GM12878 (cell line): ENCODE results near the gene RPS26. TPM values are rescaled to one million over a fixed set of nuclear protein-coding genes. Genes with fewer than 3 reads are reported as not detected.

Source experiments
- BMI1 ChIP-seq: fragments of 450-650 bp; IDR thresholded peaks from 2 replicates; pipeline ENCODE4 v1.6.1; 2016; ENCODE audit warnings: mild to moderate bottlenecking, moderate library complexity, borderline replicate concordance
- CBX3 ChIP-seq: fragments of 200-600 bp; sonication (generic); IDR thresholded peaks from 2 replicates; pipeline ENCODE4 v1.6.1; 2016; ENCODE audit warnings: low read depth, borderline replicate concordance
- HDAC2 ChIP-seq: fragments of 200-600 bp; sonication (generic); IDR thresholded peaks from 2 replicates; pipeline ENCODE4 v1.6.1; 2017
- HDAC6 ChIP-seq: fragments of 200-600 bp; sonication (generic); IDR thresholded peaks from one replicate; pipeline ENCODE4 v1.8.0; 2017; ENCODE audit warnings: antibody characterized with exemption; ENCODE audit not compliant: unreplicated experiment
- KAT2A ChIP-seq: conservative IDR thresholded peaks from 2 replicates; pipeline ENCODE4 v1.6.1; 2011; ENCODE audit warnings: low read depth, low read length; ENCODE audit not compliant: control insufficient read depth
- MLLT1 ChIP-seq: fragments of 450-650 bp; IDR thresholded peaks from 2 replicates; pipeline ENCODE4 v1.6.1; 2016; ENCODE audit warnings: mild to moderate bottlenecking
- MTA2 ChIP-seq: fragments of 450-650 bp; IDR thresholded peaks from 2 replicates; pipeline ENCODE4 v1.6.1; 2016; ENCODE audit warnings: low read depth, mild to moderate bottlenecking, moderate library complexity
- MXI1 ChIP-seq: fragments of 150-350 bp; IDR thresholded peaks from 2 replicates; pipeline ENCODE4 v1.6.1; 2011; ENCODE audit warnings: low read depth, mild to moderate bottlenecking, inconsistent platforms, low read length, improper control_type of control experiment
- NR2C1 ChIP-seq: fragments of 450-650 bp; IDR thresholded peaks from 2 replicates; pipeline ENCODE4 v1.6.1; 2017; ENCODE audit warnings: antibody characterized with exemption, mild to moderate bottlenecking, moderate library complexity
- NR2F1 ChIP-seq: fragments of 450-650 bp; conservative IDR thresholded peaks from 2 replicates; pipeline ENCODE4 v1.6.1; 2017; ENCODE audit warnings: mild to moderate bottlenecking
- PML ChIP-seq: IDR thresholded peaks from 2 replicates; pipeline ENCODE4 v1.6.1; 2012; ENCODE audit warnings: low read length, inconsistent platforms
- POLR2A ChIP-seq: IDR thresholded peaks from 2 replicates; pipeline ENCODE4 v1.6.1; 2011; ENCODE audit warnings: low read depth, mild to moderate bottlenecking, low read length
- RFX5 ChIP-seq: IDR thresholded peaks from 2 replicates; pipeline ENCODE4 v1.6.1; 2011; ENCODE audit warnings: low read depth, low read length, improper control_type of control experiment
- SMC3 ChIP-seq: IDR thresholded peaks from 2 replicates; pipeline ENCODE4 v1.6.1; 2011; ENCODE audit warnings: low read length, improper control_type of control experiment, borderline replicate concordance
- TCF3 ChIP-seq: IDR thresholded peaks from 2 replicates; pipeline ENCODE4 v1.6.1; 2012; ENCODE audit warnings: low read depth, mild to moderate bottlenecking, low read length, borderline replicate concordance; ENCODE audit not compliant: insufficient read depth
- USF2 ChIP-seq: IDR thresholded peaks from 2 replicates; pipeline ENCODE4 v1.6.1; 2011; ENCODE audit warnings: low read depth, low read length, improper control_type of control experiment, borderline replicate concordance
- ZBTB40 ChIP-seq: fragments of 450-650 bp; IDR thresholded peaks from 2 replicates; pipeline ENCODE4 v1.6.1; 2016; ENCODE audit warnings: mild to moderate bottlenecking, moderate library complexity, borderline replicate concordance
- ZNF217 ChIP-seq: fragments of 450-650 bp; IDR thresholded peaks from 2 replicates; pipeline ENCODE4 v1.6.1; 2017; ENCODE audit warnings: antibody characterized with exemption, mild to moderate bottlenecking
- polyA plus RNA-seq, 11 experiments: library from polyadenylated mRNA; depleted of rRNA in 4 of 11; unstranded in 6 of 11; stranded (reverse) in 5 of 11; fragments of >200 nt; fragmentation: Nextera tagmentation in 4 of 11; fragmentation: Illumina TruSeq in 1 of 11; extraction: Ambion mirVana in 4 of 11; extraction: Trizol in 1 of 11; gene quantifications; 1 replicate in 1 of 11; 2 replicates in 10 of 11; pipeline versions ENCODE4 v1.2.1 to v1.2.3, GENCODE V29; 2011 to 2016; ENCODE audit warnings: inconsistent platforms in 2 of 11, missing spikeins in 2 of 11, low read depth in 1 of 11
- total RNA-seq, 4 experiments: library from RNA; depleted of rRNA in 3 of 4; stranded (reverse); fragments of >200 nt in 3 of 4; fragmentation: Illumina TruSeq in 1 of 4; extraction: Trizol in 1 of 4; gene quantifications; 2 replicates each; pipeline versions ENCODE4 v1.2.1 to v1.2.3, GENCODE V29; 2013 to 2021
- TF ChIP-seq, protein P1 (sequence below): IDR thresholded peaks from 2 replicates; pipeline ENCODE4 v1.6.1; 2012; ENCODE audit warnings: low read depth, low read length, improper control_type of control experiment
- TF ChIP-seq, protein P2 (sequence below): fragments of 450-650 bp; IDR thresholded peaks from 2 replicates; pipeline ENCODE4 v1.6.1; 2017; ENCODE audit warnings: antibody characterized with exemption, mild to moderate bottlenecking, moderate library complexity

Gene RPS26
- total and polyA plus RNA-seq, 10 of the 15 experiments (the other 5 are each of a cell fraction or from before 2014, with no cell fraction given), result 75.5 to 3,147 (median 881) TPM

DNA sequence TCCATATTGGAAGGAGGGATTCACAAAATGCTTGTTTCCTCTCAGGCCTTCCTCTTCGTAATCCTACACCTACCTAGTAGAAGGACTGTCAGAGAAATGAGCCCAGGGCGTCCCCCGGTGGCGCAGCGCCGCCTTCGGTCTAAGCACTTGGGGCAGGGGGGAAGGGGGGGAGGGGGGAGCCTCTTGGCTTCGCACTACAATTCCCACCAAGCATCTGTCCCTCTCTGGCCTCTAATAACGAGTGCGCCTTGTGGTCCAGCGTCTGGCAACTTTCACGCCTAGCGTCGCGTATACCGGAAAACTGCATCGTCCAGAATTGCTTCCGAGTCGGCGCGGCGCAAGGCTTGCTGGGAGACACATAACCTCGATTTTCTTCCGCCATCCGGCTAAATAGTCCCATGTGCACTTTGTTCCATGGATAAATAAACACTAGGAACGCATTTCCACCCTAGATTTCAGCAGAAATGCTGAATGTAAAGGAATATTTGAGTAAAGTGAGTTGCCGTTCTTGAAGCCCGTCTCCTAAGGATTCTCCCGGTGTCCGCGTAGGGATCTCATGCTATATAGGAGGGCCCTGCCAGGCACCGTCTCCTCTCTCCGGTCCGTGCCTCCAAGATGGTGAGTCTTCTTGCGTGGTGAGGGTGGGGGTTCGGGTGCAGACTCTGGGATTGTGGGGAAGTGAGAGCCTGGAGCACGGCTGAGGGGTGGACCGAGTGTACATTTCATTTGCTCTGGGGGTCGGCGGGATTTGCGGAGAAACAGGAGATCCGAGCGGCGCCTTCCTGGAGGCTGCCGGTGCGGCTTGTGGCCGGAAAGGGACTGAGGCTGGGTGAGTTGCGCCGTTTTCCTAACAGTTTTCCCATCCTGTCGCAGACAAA lies at the start of gene RPS26 (continued):
- no peak for TF ChIP-seq RFX5
- TF ChIP-seq ZBTB40, result peak; percentile 99
- peak; percentile 51 for TF ChIP-seq MXI1
- TF ChIP-seq KAT2A, result no peak
- TF ChIP-seq HDAC6, result peak; percentile 96
- no peak for TF ChIP-seq HDAC2
- TF ChIP-seq NR2C1, result peak; percentile 99
- no peak for TF ChIP-seq NR2F1
- no peak for TF ChIP-seq USF2
- peak; percentile 96 for TF ChIP-seq MTA2
- TF ChIP-seq CBX3, result no peak
- peak; percentile 84; the same call in 1 of the 2 replicates for TF ChIP-seq TCF3
- no peak for TF ChIP-seq BMI1
- TF ChIP-seq PML, result peak; percentile 99
- TF ChIP-seq, protein P1, sequence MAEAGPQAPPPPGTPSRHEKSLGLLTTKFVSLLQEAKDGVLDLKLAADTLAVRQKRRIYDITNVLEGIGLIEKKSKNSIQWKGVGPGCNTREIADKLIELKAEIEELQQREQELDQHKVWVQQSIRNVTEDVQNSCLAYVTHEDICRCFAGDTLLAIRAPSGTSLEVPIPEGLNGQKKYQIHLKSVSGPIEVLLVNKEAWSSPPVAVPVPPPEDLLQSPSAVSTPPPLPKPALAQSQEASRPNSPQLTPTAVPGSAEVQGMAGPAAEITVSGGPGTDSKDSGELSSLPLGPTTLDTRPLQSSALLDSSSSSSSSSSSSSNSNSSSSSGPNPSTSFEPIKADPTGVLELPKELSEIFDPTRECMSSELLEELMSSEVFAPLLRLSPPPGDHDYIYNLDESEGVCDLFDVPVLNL, result no peak
- TF ChIP-seq ZNF217, result 0 out of 2 replicates have a peak, but pooled peaks have one; percentile 30
- TF ChIP-seq MLLT1, result peak; percentile 99
- TF ChIP-seq SMC3, result peak; percentile 63; the same call in 1 of the 2 replicates
- TF ChIP-seq POLR2A, result peak; percentile 100
- TF ChIP-seq, protein P2, sequence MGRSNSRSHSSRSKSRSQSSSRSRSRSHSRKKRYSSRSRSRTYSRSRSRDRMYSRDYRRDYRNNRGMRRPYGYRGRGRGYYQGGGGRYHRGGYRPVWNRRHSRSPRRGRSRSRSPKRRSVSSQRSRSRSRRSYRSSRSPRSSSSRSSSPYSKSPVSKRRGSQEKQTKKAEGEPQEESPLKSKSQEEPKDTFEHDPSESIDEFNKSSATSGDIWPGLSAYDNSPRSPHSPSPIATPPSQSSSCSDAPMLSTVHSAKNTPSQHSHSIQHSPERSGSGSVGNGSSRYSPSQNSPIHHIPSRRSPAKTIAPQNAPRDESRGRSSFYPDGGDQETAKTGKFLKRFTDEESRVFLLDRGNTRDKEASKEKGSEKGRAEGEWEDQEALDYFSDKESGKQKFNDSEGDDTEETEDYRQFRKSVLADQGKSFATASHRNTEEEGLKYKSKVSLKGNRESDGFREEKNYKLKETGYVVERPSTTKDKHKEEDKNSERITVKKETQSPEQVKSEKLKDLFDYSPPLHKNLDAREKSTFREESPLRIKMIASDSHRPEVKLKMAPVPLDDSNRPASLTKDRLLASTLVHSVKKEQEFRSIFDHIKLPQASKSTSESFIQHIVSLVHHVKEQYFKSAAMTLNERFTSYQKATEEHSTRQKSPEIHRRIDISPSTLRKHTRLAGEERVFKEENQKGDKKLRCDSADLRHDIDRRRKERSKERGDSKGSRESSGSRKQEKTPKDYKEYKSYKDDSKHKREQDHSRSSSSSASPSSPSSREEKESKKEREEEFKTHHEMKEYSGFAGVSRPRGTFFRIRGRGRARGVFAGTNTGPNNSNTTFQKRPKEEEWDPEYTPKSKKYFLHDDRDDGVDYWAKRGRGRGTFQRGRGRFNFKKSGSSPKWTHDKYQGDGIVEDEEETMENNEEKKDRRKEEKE, result no peak
